Upper lobe of left lung (tissue), 4 donors: Measurements from ENCODE around the gene ASIC2.

Experiments used
- CTCF ChIP-seq, 6 experiments: fragments of 450-650 bp in 4 of 6; fragments of 200-600 bp in 2 of 6; sonication (generic) in 2 of 6; IDR thresholded peaks; one replicate each; pipeline ENCODE4 v1.5.1; 2016 to 2019; ENCODE audit warnings: antibody characterized with exemption in 6 of 6
- EP300 ChIP-seq, 4 donors: sonication (generic); formaldehyde crosslinking; IDR thresholded peaks; one replicate each; pipeline ENCODE4 v1.5.1; 2017; ENCODE audit warnings: antibody characterized with exemption in 4 of 4, control low read depth in 2 of 4
- POLR2A ChIP-seq, 4 donors: fragments of 450-650 bp; IDR thresholded peaks; one replicate each; pipeline ENCODE4 v1.5.1; 2016 to 2017; ENCODE audit warnings: antibody characterized with exemption in 4 of 4, mild to moderate bottlenecking in 2 of 4
- POLR2AphosphoS5 ChIP-seq, 2 donors: sonication (generic); formaldehyde crosslinking; IDR thresholded peaks; one replicate each; pipeline ENCODE4 v1.5.1; 2017; ENCODE audit warnings: antibody characterized with exemption in 2 of 2

- TF ChIP-seq CTCF (IDR thresholded peaks at IDR 0.05): no peak
- no peak for TF ChIP-seq POLR2A (IDR thresholded peaks at IDR 0.05)
- TF ChIP-seq POLR2AphosphoS5 (IDR thresholded peaks at IDR 0.05): no peak
- TF ChIP-seq EP300 (IDR thresholded peaks at IDR 0.05): no peak
Measured at GRCh38 chr17:33056399-33057146, 236.5 kb downstream of the ASIC2 start.
